HepG2 (cell line): ENCODE data around the gene DRC7. TPM values are rescaled to one million over a fixed set of nuclear protein-coding genes. Genes with fewer than 3 reads are reported as not detected.

Source experiments
- ARHGAP35 ChIP-seq: sonication (generic); formaldehyde crosslinking; IDR thresholded peaks from 2 replicates; pipeline ENCODE4 v1.9.0; 2022; ENCODE audit warnings: mild to moderate bottlenecking, inconsistent platforms, moderate library complexity, missing genetic modification reagents, borderline replicate concordance
- BCL6 ChIP-seq: IDR thresholded peaks from 2 replicates; pipeline ENCODE4 v1.6.1; 2016; ENCODE audit warnings: missing genetic modification reagents, missing compliant biosample characterization
- ELF1 ChIP-seq: sonication (generic); formaldehyde crosslinking; IDR thresholded peaks from 2 replicates; pipeline ENCODE4 v1.4.0; 2020; ENCODE audit warnings: missing genetic modification reagents
- GABPA ChIP-seq, 2 experiments: IDR thresholded peaks; 2 replicates each; pipeline ENCODE4 v1.6.1; 2011 to 2016; ENCODE audit warnings: low read depth in 2 of 2, low read length in 1 of 2, missing biosample characterization in 1 of 2, missing genetic modification characterization in 1 of 2
- GABPB1 ChIP-seq: IDR thresholded peaks from 2 replicates; pipeline ENCODE4 v1.6.1; 2016; ENCODE audit warnings: mild to moderate bottlenecking, missing genetic modification reagents, moderate library complexity, missing compliant biosample characterization
- GTF2F1 ChIP-seq: fragments of 150-350 bp; IDR thresholded peaks from 2 replicates; pipeline ENCODE4 v1.6.1; 2014; ENCODE audit warnings: low read length
- GZF1 ChIP-seq: sonication (generic); formaldehyde crosslinking; IDR thresholded peaks from 2 replicates; pipeline ENCODE4 v1.5.1; 2020; ENCODE audit warnings: mild to moderate bottlenecking, missing genetic modification reagents
- IRF2 ChIP-seq: IDR thresholded peaks from 2 replicates; pipeline ENCODE4 v1.6.1; 2018; ENCODE audit warnings: missing genetic modification reagents, missing compliant biosample characterization
- MATR3 ChIP-seq: sonication (generic); formaldehyde crosslinking; IDR thresholded peaks from 2 replicates; pipeline ENCODE4 v1.4.0; 2020; ENCODE audit warnings: missing genetic modification reagents
- RFX3 ChIP-seq: IDR thresholded peaks from 2 replicates; pipeline ENCODE4 v1.6.1; 2016; ENCODE audit warnings: missing biosample characterization, missing genetic modification reagents
- SAP130 ChIP-seq: IDR thresholded peaks from 2 replicates; pipeline ENCODE4 v1.6.1; 2016; ENCODE audit warnings: low read depth
- SCMH1 ChIP-seq: sonication (generic); formaldehyde crosslinking; IDR thresholded peaks from 2 replicates; pipeline ENCODE4 v1.9.0; 2021; ENCODE audit warnings: missing genetic modification reagents, mild to moderate bottlenecking, borderline replicate concordance
- STAT6 ChIP-seq: sonication (generic); formaldehyde crosslinking; IDR thresholded peaks from 2 replicates; pipeline ENCODE4 v1.4.0; 2020; ENCODE audit warnings: missing genetic modification reagents, mild to moderate bottlenecking, borderline replicate concordance
- THAP11 ChIP-seq: IDR thresholded peaks from 2 replicates; pipeline ENCODE4 v1.6.1; 2016; ENCODE audit warnings: missing biosample characterization, missing genetic modification reagents
- TSC22D2 ChIP-seq: sonication (generic); formaldehyde crosslinking; IDR thresholded peaks from 2 replicates; pipeline ENCODE4 v1.5.1; 2020; ENCODE audit warnings: missing genetic modification reagents, mild to moderate bottlenecking, borderline replicate concordance
- ZMYM3 ChIP-seq: sonication (generic); formaldehyde crosslinking; IDR thresholded peaks from 2 replicates; pipeline ENCODE4 v1.5.1; 2020; ENCODE audit warnings: mild to moderate bottlenecking, missing genetic modification reagents
- ZNF143 ChIP-seq: sonication (generic); formaldehyde crosslinking; IDR thresholded peaks from 2 replicates; pipeline ENCODE4 v1.4.0; 2020; ENCODE audit warnings: missing genetic modification reagents
- ZNF34 ChIP-seq: sonication (generic); formaldehyde crosslinking; IDR thresholded peaks from 2 replicates; pipeline ENCODE4 v1.4.0; 2020; ENCODE audit warnings: mild to moderate bottlenecking, missing genetic modification reagents, borderline replicate concordance
- ZNF567 ChIP-seq: sonication (generic); formaldehyde crosslinking; IDR thresholded peaks from 2 replicates; pipeline ENCODE4 v1.8.1; 2023; ENCODE audit warnings: mild to moderate bottlenecking, missing genetic modification reagents, borderline replicate concordance
- ZNF570 ChIP-seq: sonication (generic); formaldehyde crosslinking; IDR thresholded peaks from 2 replicates; pipeline ENCODE4 v1.4.0; 2020; ENCODE audit warnings: mild to moderate bottlenecking, missing genetic modification reagents, borderline replicate concordance
- ZNF670 ChIP-seq: sonication (generic); formaldehyde crosslinking; IDR thresholded peaks from 2 replicates; pipeline ENCODE4 v1.8.0; 2022; ENCODE audit warnings: mild to moderate bottlenecking, missing genetic modification reagents, borderline replicate concordance
- ZNF770 ChIP-seq: sonication (generic); formaldehyde crosslinking; IDR thresholded peaks from 2 replicates; pipeline ENCODE4 v1.5.0; 2020; ENCODE audit warnings: mild to moderate bottlenecking, missing genetic modification reagents
- ZNF850 ChIP-seq: sonication (generic); formaldehyde crosslinking; conservative IDR thresholded peaks from 2 replicates; pipeline ENCODE4 v1.9.0; 2021; ENCODE audit warnings: mild to moderate bottlenecking, missing genetic modification reagents
- polyA plus RNA-seq, 8 experiments: library from polyadenylated mRNA; depleted of rRNA in 3 of 8; stranded (reverse) in 7 of 8; unstranded in 1 of 8; fragments of >200 nt; fragmentation: Illumina TruSeq in 4 of 8; extraction: Trizol in 4 of 8; gene quantifications; 2 replicates each; pipeline versions ENCODE4 v1.2.1 to v1.2.3, GENCODE V29; 2011 to 2016; ENCODE audit warnings: low read depth in 4 of 8, missing spikeins in 1 of 8, mixed read lengths in 1 of 8; ENCODE audit not compliant: insufficient read depth in 1 of 8
- total RNA-seq, 5 experiments: library from RNA; depleted of rRNA; stranded (reverse); fragments of >200 nt; fragmentation: Illumina TruSeq; extraction: Trizol; gene quantifications; 2 replicates each; pipeline ENCODE4 v1.2.3, GENCODE V29; 2016; ENCODE audit warnings: low read depth in 1 of 5
- TF ChIP-seq, protein P1 (sequence below): sonication (generic); formaldehyde crosslinking; IDR thresholded peaks from 2 replicates; pipeline ENCODE4 v1.5.0; 2020; ENCODE audit warnings: mild to moderate bottlenecking, missing genetic modification reagents

DRC7 gene
- total and polyA plus RNA-seq, 2 of the 13 experiments (the other 11 are each of a cell fraction or from before 2014, with no cell fraction given), result 2.7 to 3.4 TPM

- TF ChIP-seq ZNF670 (CRISPR knock-in tag) (no peak), ELF1 (CRISPR knock-in tag) (peak; percentile 66), ZMYM3 (CRISPR knock-in tag) (peak; percentile 63), BCL6 (no peak), SCMH1 (CRISPR knock-in tag) (no peak), SAP130 (peak; percentile 74), ZNF570 (CRISPR knock-in tag) (no peak), RFX3 (CRISPR knock-in tag) (peak; percentile 93), THAP11 (CRISPR knock-in tag) (peak; percentile 98), IRF2 (CRISPR knock-in tag) (peak; percentile 60), GTF2F1 (no peak), ZNF567 (CRISPR knock-in tag) (no peak), ZNF34 (CRISPR knock-in tag) (no peak), ZNF770 (CRISPR knock-in tag) (no peak), STAT6 (CRISPR knock-in tag) (no peak), ARHGAP35 (CRISPR knock-in tag) (0 out of 2 replicates have a peak, but pooled peaks have one; percentile 32), GABPA (IDR thresholded peaks at IDR 0.05; ENCODE audit: low read depth, low read length) (peak; percentile 61), GABPA (CRISPR knock-in tag; IDR thresholded peaks at IDR 0.05; ENCODE audit: low read depth) (peak; percentile 91), GABPB1 (CRISPR knock-in tag) (peak; percentile 93), MATR3 (CRISPR knock-in tag) (no peak), ZNF143 (peak; percentile 94), TSC22D2 (peak; percentile 71; the same call in 1 of the 2 replicates), GZF1 (CRISPR knock-in tag) (no peak), ZNF850 (no peak)
- TF ChIP-seq, protein P1, sequence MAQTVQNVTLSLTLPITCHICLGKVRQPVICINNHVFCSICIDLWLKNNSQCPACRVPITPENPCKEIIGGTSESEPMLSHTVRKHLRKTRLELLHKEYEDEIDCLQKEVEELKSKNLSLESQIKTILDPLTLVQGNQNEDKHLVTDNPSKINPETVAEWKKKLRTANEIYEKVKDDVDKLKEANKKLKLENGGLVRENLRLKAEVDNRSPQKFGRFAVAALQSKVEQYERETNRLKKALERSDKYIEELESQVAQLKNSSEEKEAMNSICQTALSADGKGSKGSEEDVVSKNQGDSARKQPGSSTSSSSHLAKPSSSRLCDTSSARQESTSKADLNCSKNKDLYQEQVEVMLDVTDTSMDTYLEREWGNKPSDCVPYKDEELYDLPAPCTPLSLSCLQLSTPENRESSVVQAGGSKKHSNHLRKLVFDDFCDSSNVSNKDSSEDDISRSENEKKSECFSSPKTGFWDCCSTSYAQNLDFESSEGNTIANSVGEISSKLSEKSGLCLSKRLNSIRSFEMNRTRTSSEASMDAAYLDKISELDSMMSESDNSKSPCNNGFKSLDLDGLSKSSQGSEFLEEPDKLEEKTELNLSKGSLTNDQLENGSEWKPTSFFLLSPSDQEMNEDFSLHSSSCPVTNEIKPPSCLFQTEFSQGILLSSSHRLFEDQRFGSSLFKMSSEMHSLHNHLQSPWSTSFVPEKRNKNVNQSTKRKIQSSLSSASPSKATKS (CRISPR knock-in tag), result no peak
Observed at GRCh38 chr16:57694725-57695679, at the start of gene DRC7 (continued).
